ENCODE measurements around the gene PLEKHH3.

Gene PLEKHH3

GRCh38 chr17:42695500-42695899 is 18.7 kb upstream of the PLEKHH3 start:
- Mint-ChIP-seq H3K9me3 (no peaks in the 10 kb centered on the region), H3K36me3 (ENCODE audit: low read depth) (peaks cover 2% of the 10 kb centered on the region), H3K27me3 (no peaks in the 10 kb centered on the region), H3K4me1 (ENCODE audit: low read depth) (no peaks in the 10 kb centered on the region), H3K4me3 (no peak overlapping the region), H3K27ac (no peak overlapping the region)

GRCh38 chr17:42694524-42694923 is 17.7 kb upstream of the PLEKHH3 start:
- H3K27ac Mint-ChIP-seq, result no peak overlapping the region
- H3K9me3 Mint-ChIP-seq, result no peaks in the 10 kb centered on the region
- H3K27me3 Mint-ChIP-seq, result no peaks in the 10 kb centered on the region
- no peaks in the 10 kb centered on the region for H3K36me3 Mint-ChIP-seq (ENCODE audit: low read depth)
- no peak overlapping the region for H3K4me3 Mint-ChIP-seq
- H3K4me1 Mint-ChIP-seq (ENCODE audit: low read depth), result no peaks in the 10 kb centered on the region

GRCh38 chr17:42692489-42692888 is 15.7 kb upstream of the PLEKHH3 start:
- no peaks in the 10 kb centered on the region for H3K9me3 Mint-ChIP-seq
- no peaks in the 10 kb centered on the region for H3K36me3 Mint-ChIP-seq (ENCODE audit: low read depth)

GRCh38 chr17:42691021-42691545 is 14.3 kb upstream of the PLEKHH3 start:
- no peak overlapping the region for H3K27ac Mint-ChIP-seq

More at GRCh38 chr17:42692489-42692888, 15.7 kb upstream of the PLEKHH3 start:
- H3K27me3 Mint-ChIP-seq, result no peaks in the 10 kb centered on the region
- no peaks in the 10 kb centered on the region for H3K4me1 Mint-ChIP-seq (ENCODE audit: low read depth)
- H3K27ac Mint-ChIP-seq, result no peak overlapping the region
- no peak overlapping the region for H3K4me3 Mint-ChIP-seq

GRCh38 chr17:42690596-42690995 is 13.8 kb upstream of the PLEKHH3 start:
- H3K4me1 Mint-ChIP-seq (ENCODE audit: low read depth), result no peaks in the 10 kb centered on the region
- no peak overlapping the region for H3K4me3 Mint-ChIP-seq
- no peaks in the 10 kb centered on the region for H3K36me3 Mint-ChIP-seq (ENCODE audit: low read depth)
- H3K27ac Mint-ChIP-seq, result no peak overlapping the region
- no peaks in the 10 kb centered on the region for H3K27me3 Mint-ChIP-seq
- H3K9me3 Mint-ChIP-seq, result no peaks in the 10 kb centered on the region

More at GRCh38 chr17:42691021-42691545, 14.3 kb upstream of the PLEKHH3 start:
- no peaks in the 10 kb centered on the region for H3K4me1 Mint-ChIP-seq (ENCODE audit: low read depth)
- H3K27me3 Mint-ChIP-seq, result no peaks in the 10 kb centered on the region
- no peaks in the 10 kb centered on the region for H3K9me3 Mint-ChIP-seq
- no peaks in the 10 kb centered on the region for H3K36me3 Mint-ChIP-seq (ENCODE audit: low read depth)
- H3K4me3 Mint-ChIP-seq, result no peak overlapping the region

- peaks cover 7% of the 10 kb centered on the region for H3K4me1 Mint-ChIP-seq (ENCODE audit: low read depth)
- H3K27me3 Mint-ChIP-seq, result peaks cover 23% of the 10 kb centered on the region
- H3K4me3 Mint-ChIP-seq, result no peak overlapping the region
- no peaks in the 10 kb centered on the region for H3K36me3 Mint-ChIP-seq (ENCODE audit: low read depth)
- H3K27ac Mint-ChIP-seq, result no peak overlapping the region
- no peaks in the 10 kb centered on the region for H3K9me3 Mint-ChIP-seq
Observed at GRCh38 chr17:42687707-42688320, 11.0 kb upstream of the PLEKHH3 start.

GRCh38 chr17:42686520-42687128 is 9.8 kb upstream of the PLEKHH3 start:
- Mint-ChIP-seq H3K4me3 (no peak overlapping the region), H3K9me3 (no peaks in the 10 kb centered on the region), H3K36me3 (ENCODE audit: low read depth) (no peaks in the 10 kb centered on the region), H3K27me3 (peaks cover 30% of the 10 kb centered on the region), H3K4me1 (ENCODE audit: low read depth) (peaks cover 19% of the 10 kb centered on the region), H3K27ac (no peak overlapping the region)

- Mint-ChIP-seq H3K36me3 (ENCODE audit: low read depth) (no peaks in the 10 kb centered on the region), H3K4me3 (no peak overlapping the region), H3K27me3 (peaks cover 36% of the 10 kb centered on the region), H3K27ac (no peak overlapping the region), H3K9me3 (no peaks in the 10 kb centered on the region), H3K4me1 (ENCODE audit: low read depth) (peaks cover 25% of the 10 kb centered on the region)
Observed at GRCh38 chr17:42685831-42686230, 9.0 kb upstream of the PLEKHH3 start.

GRCh38 chr17:42684929-42685556 is 8.2 kb upstream of the PLEKHH3 start:
- H3K9me3 Mint-ChIP-seq, result no peaks in the 10 kb centered on the region
- H3K36me3 Mint-ChIP-seq (ENCODE audit: low read depth), result no peaks in the 10 kb centered on the region
- H3K4me3 Mint-ChIP-seq, result no peak overlapping the region
- H3K27ac Mint-ChIP-seq, result no peak overlapping the region
- H3K4me1 Mint-ChIP-seq (ENCODE audit: low read depth), result peaks cover 32% of the 10 kb centered on the region
- peaks cover 40% of the 10 kb centered on the region for H3K27me3 Mint-ChIP-seq

GRCh38 chr17:42683407-42684034 is 6.7 kb upstream of the PLEKHH3 start:
- Mint-ChIP-seq H3K27ac (no peak overlapping the region), H3K9me3 (no peaks in the 10 kb centered on the region), H3K4me1 (ENCODE audit: low read depth) (peaks cover 46% of the 10 kb centered on the region), H3K27me3 (peaks cover 43% of the 10 kb centered on the region), H3K36me3 (ENCODE audit: low read depth) (no peaks in the 10 kb centered on the region), H3K4me3 (no peak overlapping the region)

GRCh38 chr17:42682722-42683403 is 6.1 kb upstream of the PLEKHH3 start:
- no peak overlapping the region for H3K27ac Mint-ChIP-seq
- H3K4me3 Mint-ChIP-seq, result peak overlapping the region; percentile 66
- H3K4me1 Mint-ChIP-seq (ENCODE audit: low read depth), result peaks cover 51% of the 10 kb centered on the region
- H3K27me3 Mint-ChIP-seq, result peaks cover 43% of the 10 kb centered on the region
- no peaks in the 10 kb centered on the region for H3K36me3 Mint-ChIP-seq (ENCODE audit: low read depth)
- no peaks in the 10 kb centered on the region for H3K9me3 Mint-ChIP-seq

GRCh38 chr17:42681976-42682721 is 5.4 kb upstream of the PLEKHH3 start, which contains the start of gene CNTNAP1:
CNTNAP1 (plus strand) TSS chr17:42682531; CDS start chr17:42682830, 299 bp downstream.
- Mint-ChIP-seq H3K27ac (peak within 1 kb of the TSS; percentile 15), H3K9me3 (no peaks in the 10 kb centered on the region), H3K36me3 (ENCODE audit: low read depth) (no peaks in the 10 kb centered on the region), H3K27me3 (peaks cover 43% of the 10 kb centered on the region), H3K4me3 (peak within 1 kb of the TSS; percentile 66), H3K4me1 (ENCODE audit: low read depth) (peaks cover 58% of the 10 kb centered on the region)

- H3K27me3 Mint-ChIP-seq, result peaks cover 42% of the 10 kb centered on the region
- H3K4me3 Mint-ChIP-seq, result peak overlapping the region; percentile 32
- peaks cover 61% of the 10 kb centered on the region for H3K4me1 Mint-ChIP-seq (ENCODE audit: low read depth)
- no peak overlapping the region for H3K27ac Mint-ChIP-seq
- H3K9me3 Mint-ChIP-seq, result no peaks in the 10 kb centered on the region
- H3K36me3 Mint-ChIP-seq (ENCODE audit: low read depth), result no peaks in the 10 kb centered on the region
Observed at GRCh38 chr17:42680331-42680808, 3.6 kb upstream of the PLEKHH3 start.

All from stimulated activated naive CD8-positive, alpha-beta T cell treated with anti-CD3 and anti-CD28 coated beads, Interleukin-15, Interleukin-2, amounts not matched to agents 100 ng/mL and 50 ng/mL, for 24 hours (primary cell).